HG02571 (cell line): Measurements from ENCODE around the gene PHF11.
"Not testable (repeated sequence)": the region's sequence is repeated elsewhere in the genome, so short reads cannot be mapped to it uniquely, and the experiment has no call there.

ENCODE experiments used
- ATAC-seq: cut with Tn5 transposase; IDR thresholded peaks from one replicate; pipeline ENCODE4 v1.9.1; 2021; ENCODE audit warnings: mild to moderate bottlenecking, moderate library complexity; ENCODE audit not compliant: unreplicated experiment

PHF11 gene

DNA sequence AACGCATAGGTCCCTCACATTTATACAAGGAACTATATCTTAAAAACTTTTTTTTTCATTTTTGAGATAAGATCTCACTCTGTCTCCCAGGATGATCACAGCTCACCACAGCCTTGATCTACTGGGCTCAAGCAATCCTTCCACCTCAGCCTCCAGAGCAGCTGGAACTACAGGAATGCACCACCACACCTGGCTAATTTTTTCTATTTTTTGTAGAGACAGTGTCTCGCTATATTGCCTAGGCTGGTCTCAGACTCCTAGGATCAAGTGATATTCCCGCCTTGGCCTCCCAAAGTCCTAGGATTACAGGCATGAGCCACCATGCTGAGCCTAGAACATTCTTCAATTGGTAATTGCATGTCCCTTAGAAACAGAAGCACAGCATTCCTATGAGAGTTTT is 47.9 kb downstream of the PHF11 start:
- ATAC-seq = no peak

GRCh38 chr13:49545661-49546060 is 49.9 kb downstream of the PHF11 start:
- no peak for ATAC-seq

DNA sequence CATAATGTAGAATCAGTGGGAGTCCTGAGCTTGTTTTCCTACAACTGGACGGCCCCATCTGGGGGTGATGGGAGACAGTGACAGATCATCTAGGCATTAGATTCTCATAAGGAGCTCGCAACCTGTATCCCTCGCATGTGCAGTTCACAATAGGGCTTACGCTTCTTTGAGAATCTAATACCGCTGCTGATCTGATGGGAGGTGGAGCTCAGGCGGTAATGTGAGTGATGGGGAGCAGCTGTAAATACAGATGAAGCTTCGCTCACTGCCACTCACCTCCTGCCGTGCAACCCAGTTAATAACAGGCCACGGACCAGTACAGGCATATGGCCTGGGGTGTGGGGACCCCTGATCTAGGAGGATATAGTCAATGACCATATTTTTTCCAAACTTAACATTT is 50.8 kb downstream of the PHF11 start:
- no peak for ATAC-seq

GRCh38 chr13:49549289-49549688 is 53.5 kb downstream of the PHF11 start:
- no peak for ATAC-seq

- ATAC-seq = no peak
Observed at GRCh38 chr13:49550942-49551644, 55.3 kb downstream of the PHF11 start.

GRCh38 chr13:49553888-49554287 is 58.1 kb downstream of the PHF11 start:
- ATAC-seq = no peak

- ATAC-seq = no peak
Observed at GRCh38 chr13:49554387-49554786, 58.6 kb downstream of the PHF11 start.

GRCh38 chr13:49559006-49559405 is 63.3 kb downstream of the PHF11 start:
- no peak for ATAC-seq

- ATAC-seq = no peak
Observed at GRCh38 chr13:49560270-49561061, 64.7 kb downstream of the PHF11 start.

GRCh38 chr13:49561062-49561410 is 65.3 kb downstream of the PHF11 start:
- no peak for ATAC-seq

DNA sequence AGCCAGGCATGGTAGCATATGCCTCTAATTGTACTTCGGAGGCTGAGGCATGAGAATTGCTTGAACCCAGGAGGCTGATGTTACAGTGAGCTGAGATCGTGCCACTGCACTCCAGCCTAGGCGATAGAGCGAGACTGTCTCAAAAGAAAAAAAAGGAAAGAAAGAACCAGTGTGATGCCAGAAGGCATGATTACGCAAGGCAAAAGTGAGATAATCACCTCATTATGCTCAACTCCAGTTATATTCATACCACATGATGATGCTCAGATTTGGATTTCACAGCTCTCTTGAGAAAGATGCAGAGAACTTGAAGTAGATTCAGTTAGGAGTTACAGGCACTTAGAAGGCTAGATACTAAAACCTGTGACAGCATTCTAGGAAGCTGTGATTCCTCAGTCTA is 67.8 kb downstream of the PHF11 start:
- no peak for ATAC-seq

- not testable (repeated sequence) for ATAC-seq
Observed at GRCh38 chr13:49565461-49565860, 69.7 kb downstream of the PHF11 start.

DNA sequence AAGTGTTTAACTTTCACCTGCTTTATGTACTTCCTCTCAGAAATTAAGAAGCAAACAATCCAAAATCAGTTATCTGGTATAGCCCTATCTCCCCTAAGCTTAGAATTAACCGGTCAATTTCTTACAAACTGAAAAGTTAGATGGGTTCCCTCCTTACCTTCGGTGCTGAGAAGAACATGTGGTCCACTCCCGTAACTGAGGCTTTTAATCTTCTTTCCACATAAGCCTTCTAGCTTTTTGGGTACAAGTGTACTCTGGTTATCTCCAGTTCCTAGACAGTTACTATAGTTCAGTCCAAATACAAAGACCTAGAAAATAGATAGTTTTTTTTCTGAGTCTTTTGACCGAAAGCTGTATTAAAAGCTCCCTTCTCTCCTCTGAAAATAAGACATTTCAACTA is 70.7 kb downstream of the PHF11 start:
- ATAC-seq = no peak

- no peak for ATAC-seq
Observed at GRCh38 chr13:49567491-49567890, 71.7 kb downstream of the PHF11 start.

GRCh38 chr13:49569993-49570689 is 74.4 kb downstream of the PHF11 start:
- ATAC-seq = no peak

- ATAC-seq = no peak
Observed at GRCh38 chr13:49571299-49572240, 75.8 kb downstream of the PHF11 start.
